ENCODE results near the gene AFG3L2. TPM values are rescaled to one million over a fixed set of nuclear protein-coding genes. Genes with fewer than 3 reads are reported as not detected.

The AFG3L2 gene
- total and polyA plus RNA-seq, 2 of the 13 experiments (the other 11 are each of a cell fraction or from before 2014, with no cell fraction given): 28.6 to 86.9 TPM

DNA sequence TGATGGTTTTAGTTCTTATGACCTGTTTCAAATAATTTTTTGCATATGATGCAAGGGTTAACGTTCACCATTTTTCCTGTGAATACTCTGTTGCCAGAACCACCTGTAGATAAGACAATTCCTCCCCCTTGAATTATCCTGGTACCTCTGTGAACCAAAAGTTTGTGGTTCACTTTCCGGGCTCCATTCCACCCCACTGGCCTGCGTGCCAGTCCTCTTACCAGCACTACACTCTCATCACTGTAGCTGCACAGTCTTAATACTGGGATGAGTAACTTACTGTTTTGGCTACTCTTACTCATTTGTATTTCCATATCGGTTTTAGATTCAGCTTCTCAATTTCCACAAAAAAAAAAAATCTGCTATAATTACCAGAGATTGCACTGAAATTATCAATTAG, 34.4 kb downstream of the AFG3L2 start (continued):
- TF ChIP-seq RBFOX2 (IDR thresholded peaks at IDR 0.05; ENCODE audit: low read depth, low read length) (no peak), RXRA (CRISPR knock-in tag; IDR thresholded peaks at IDR 0.05) (no peak)

- Histone ChIP-seq H3K9me3 (ENCODE audit: low read length) (no peaks in the 10 kb centered on the region), H3K27ac (ENCODE audit: extremely low read length, insufficient read depth, low read length) (no peak overlapping the region), H3K4me1 (ENCODE audit: insufficient read depth, low read length) (peaks cover 23% of the 10 kb centered on the region), H3K4me3 (replicated peaks in 1 of 3; ENCODE audit: insufficient read depth in 1 of 3, low read depth in 2 of 3, low read length in 3 of 3) (no peak overlapping the region), H3K9ac (ENCODE audit: insufficient read depth, low read depth, low read length) (no peak overlapping the region), H3K36me3 (replicated peaks in 1 of 2; ENCODE audit: control insufficient read depth in 1 of 2, insufficient read depth in 2 of 2, low read length in 2 of 2) (peaks cover 20 to 50% of the 10 kb centered on the region in 2 experiments), H2AFZ (ENCODE audit: low read length) (no peak overlapping the region), H3K4me2 (ENCODE audit: low read depth, low read length) (no peak overlapping the region), H3K79me2 (ENCODE audit: insufficient read depth, low read length) (no peaks in the 10 kb centered on the region), H3K27me3 (ENCODE audit: control insufficient read depth in 1 of 2, insufficient read depth in 2 of 2, low read length in 2 of 2) (no peaks in the 10 kb centered on the region), H4K20me1 (ENCODE audit: insufficient read depth, low read length) (0 out of 2 replicates have a peak, but pooled peaks cover 9% of the 10 kb centered on the region)
- no peak for DNase-seq (ENCODE audit: low spot score)
- 96% methylated on average over 5 of the region's 5 CpGs for WGBS (ENCODE audit: low lambda C conversion rate)
- intact Hi-C loops (cut with micrococcal nuclease; ENCODE audit: unreplicated experiment) (no loop called here), in situ Hi-C loops (cut with HindIII; ENCODE audit: extremely low pct_ligation_motif_present, low pct_unique_long_range_greater_than_20kb) (no loop called here)
- FAIRE-seq: no peak
- POLR2A ChIA-PET: no interaction called here
- ATAC-seq: no peak
- CTCF ChIA-PET (ENCODE audit: low intra/inter-chr PET ratio, low total read pairs): no interaction called here
- TF ChIP-seq ATM (IDR thresholded peaks at IDR 0.05; ENCODE audit: borderline replicate concordance) (no peak), ATRX (CRISPR knock-in tag; IDR thresholded peaks at IDR 0.05; ENCODE audit: borderline replicate concordance) (no peak), MTA1 (CRISPR knock-in tag; IDR thresholded peaks at IDR 0.05; ENCODE audit: borderline replicate concordance) (no peak), ZNF136 (CRISPR knock-in tag; IDR thresholded peaks at IDR 0.05; ENCODE audit: low read depth) (no peak), BORCS8-MEF2B (CRISPR knock-in tag; IDR thresholded peaks at IDR 0.05) (no peak), ZNF432 (CRISPR knock-in tag; IDR thresholded peaks at IDR 0.05; ENCODE audit: borderline replicate concordance) (no peak), ZNF547 (CRISPR knock-in tag; IDR thresholded peaks at IDR 0.05) (no peak), ZNF7 (CRISPR knock-in tag; IDR thresholded peaks at IDR 0.05) (no peak), RXRB (CRISPR knock-in tag; IDR thresholded peaks at IDR 0.05; ENCODE audit: borderline replicate concordance) (no peak), TP53 (CRISPR knock-in tag; conservative IDR thresholded peaks at IDR 0.05) (no peak), ZNF207 (IDR thresholded peaks at IDR 0.05; ENCODE audit: borderline replicate concordance) (no peak), ZNF816 (CRISPR knock-in tag; IDR thresholded peaks at IDR 0.05; ENCODE audit: borderline replicate concordance) (no peak), ZNF784 (CRISPR knock-in tag; IDR thresholded peaks at IDR 0.05; ENCODE audit: borderline replicate concordance) (no peak), ZKSCAN8 (CRISPR knock-in tag; IDR thresholded peaks at IDR 0.05; ENCODE audit: borderline replicate concordance) (no peak), ZNF549 (CRISPR knock-in tag; IDR thresholded peaks at IDR 0.05) (no peak)
- no TSS peak for BruUV-seq (replicated peaks)
Observed at GRCh38 chr18:12340945-12341660, 35.9 kb downstream of the AFG3L2 start.

All from HepG2 (cell line).